ENCODE results near the gene PIGQ.

PIGQ gene

GRCh38 chr16:630249-630814 lies 60.6 kb downstream of the PIGQ start:
- Histone ChIP-seq H3K79me2 (no peaks in the 10 kb centered on the region), H3K36me3 (ENCODE audit: control insufficient read depth, insufficient read depth, low read length) (no peaks in the 10 kb centered on the region), H3K27ac (no peak overlapping the region), H3K4me3 (ENCODE audit: low read depth, low read length) (no peak overlapping the region), H2AFZ (no peak overlapping the region), H3K27me3 (ENCODE audit: control insufficient read depth, insufficient read depth, low read length) (no peaks in the 10 kb centered on the region), H3K4me2 (ENCODE audit: low read length) (no peak overlapping the region), H3K4me1 (no peaks in the 10 kb centered on the region), H3K9me3 (ENCODE audit: control insufficient read depth, low read length) (no peaks in the 10 kb centered on the region), H3K9ac (no peak overlapping the region)
- TF ChIP-seq CTCF (IDR thresholded peaks at IDR 0.05) = no peak

- Histone ChIP-seq H3K4me3 (ENCODE audit: low read depth, low read length) (no peak within 1 kb of the TSS), H3K27me3 (ENCODE audit: control insufficient read depth, insufficient read depth, low read length) (no peaks in the 10 kb centered on the region), H3K9me3 (ENCODE audit: control insufficient read depth, low read length) (no peaks in the 10 kb centered on the region), H3K4me1 (no peaks in the 10 kb centered on the region), H3K27ac (no peak within 1 kb of the TSS), H2AFZ (no peak within 1 kb of the TSS), H3K4me2 (ENCODE audit: low read length) (no peak within 1 kb of the TSS), H3K9ac (no peak within 1 kb of the TSS), H3K79me2 (no peaks in the 10 kb centered on the region), H3K36me3 (ENCODE audit: control insufficient read depth, insufficient read depth, low read length) (no peaks in the 10 kb centered on the region)
- no peak for TF ChIP-seq CTCF (IDR thresholded peaks at IDR 0.05)
Observed at GRCh38 chr16:630815-631405, 61.1 kb downstream of the PIGQ start, which contains the start of gene WFIKKN1. TSS of gene WFIKKN1 (plus strand) at chr16:630985. CDS start at chr16:631254, 269 bp downstream.

- no peak for TF ChIP-seq CTCF (IDR thresholded peaks at IDR 0.05)
- Histone ChIP-seq H3K79me2 (no peaks in the 10 kb centered on the region), H3K27ac (no peak overlapping the region), H3K4me3 (ENCODE audit: low read depth, low read length) (no peak overlapping the region), H3K27me3 (ENCODE audit: control insufficient read depth, insufficient read depth, low read length) (peaks cover 3% of the 10 kb centered on the region), H3K4me1 (no peaks in the 10 kb centered on the region), H3K36me3 (ENCODE audit: control insufficient read depth, insufficient read depth, low read length) (no peaks in the 10 kb centered on the region), H3K4me2 (ENCODE audit: low read length) (no peak overlapping the region), H3K9me3 (ENCODE audit: control insufficient read depth, low read length) (no peaks in the 10 kb centered on the region), H2AFZ (no peak overlapping the region), H3K9ac (no peak overlapping the region)
Observed at GRCh38 chr16:631808-632358, 62.1 kb downstream of the PIGQ start.

- TF ChIP-seq CTCF (IDR thresholded peaks at IDR 0.05) = no peak
- no peak overlapping the region for H3K4me3 ChIP-seq (ENCODE audit: low read depth, low read length)
- H3K79me2 ChIP-seq = no peaks in the 10 kb centered on the region
- H3K36me3 ChIP-seq (ENCODE audit: control insufficient read depth, insufficient read depth, low read length) = no peaks in the 10 kb centered on the region
- no peak overlapping the region for H3K27ac ChIP-seq
- no peak overlapping the region for H3K4me2 ChIP-seq (ENCODE audit: low read length)
- H3K27me3 ChIP-seq (ENCODE audit: control insufficient read depth, insufficient read depth, low read length) = peaks cover 3% of the 10 kb centered on the region
- no peak overlapping the region for H2AFZ ChIP-seq
- no peak overlapping the region for H3K9ac ChIP-seq
- H3K4me1 ChIP-seq = no peaks in the 10 kb centered on the region
- no peaks in the 10 kb centered on the region for H3K9me3 ChIP-seq (ENCODE audit: control insufficient read depth, low read length)
Observed at GRCh38 chr16:632486-633335, 62.9 kb downstream of the PIGQ start.

Data from parathyroid adenoma (tissue), 2 donors.